Left lung (tissue), 10 donors: ENCODE data around the gene PAX2. TPM values are rescaled to one million over a fixed set of nuclear protein-coding genes. Genes with fewer than 3 reads are reported as not detected.

Source experiments
- ATAC-seq: fragments of 200-7000 bp; cut with Tn5 transposase; one replicate; pipeline ENCODE4 v1.9.1; 2020; ENCODE audit warnings: moderate library complexity
- DNase-seq, 4 donors: peaks; one replicate each; pipeline ENCODE4 v3.0.0-alpha.2; 2013 to 2020
- H3K27ac ChIP-seq, 2 donors: fragments of 200-600 bp; sonication (generic) in 1 of 2; one replicate each; pipeline versions ENCODE4 v1.5.0 to v1.8.0; 2020 to 2021
- H3K27me3 ChIP-seq, 2 donors: fragments of 200-600 bp; sonication (generic) in 1 of 2; one replicate each; pipeline versions ENCODE4 v1.5.0 to v1.8.0; 2020 to 2021
- H3K36me3 ChIP-seq, 2 donors: fragments of 200-600 bp; sonication (generic) in 1 of 2; one replicate each; pipeline versions ENCODE4 v1.5.0 to v1.8.0; 2020 to 2021
- H3K4me1 ChIP-seq, 2 donors: fragments of 200-600 bp; one replicate each; pipeline ENCODE4 v1.8.0; 2021
- H3K4me3 ChIP-seq, 2 donors: fragments of 200-600 bp; sonication (generic) in 1 of 2; one replicate each; pipeline versions ENCODE4 v1.5.0 to v1.8.0; 2020 to 2021; ENCODE audit warnings: mild to moderate bottlenecking in 1 of 2
- H3K9me3 ChIP-seq, 2 donors: fragments of 200-600 bp; sonication (generic) in 1 of 2; one replicate each; pipeline versions ENCODE4 v1.5.0 to v1.8.0; 2020 to 2021
- CTCF ChIP-seq, 2 donors: fragments of 200-600 bp; sonication (generic) in 1 of 2; IDR thresholded peaks; one replicate each; pipeline versions ENCODE4 v1.5.0 to v1.8.0; 2021; ENCODE audit warnings: antibody characterized with exemption in 2 of 2
- intact Hi-C, 2 donors: fragments of 100-400 bp; cut with DNase I; formaldehyde crosslinking; loops; one replicate each; pipeline versions ENCODE4 v1.11.2 to v1.14.2; 2022
- polyA plus RNA-seq, 6 donors: library from polyadenylated mRNA; unstranded; fragments of 120-200 nt; gene quantifications; one replicate each; pipeline ENCODE4 v1.2.1, GENCODE V29; 2013; ENCODE audit not compliant: insufficient read length in 6 of 6
- total RNA-seq, 2 donors: library from RNA; stranded (reverse); fragmentation: NEBNext Ultra II Directional; extraction: Animal tissue kit (Norgen Biotek cat#: 25700); gene quantifications; one replicate each; pipeline ENCODE4 v1.2.1, GENCODE V29; 2021
- donor health status: DM: no; HTN: yes; CAD: no.
- donor health status: DM: no; HTN: no; CAD: no.

Gene PAX2
- total and polyA plus RNA-seq, 8 donors = 0.18 to 1.2 (median 0.47) TPM; not detected in 3

- peaks cover 29 to 98% of the 10 kb centered on the region in 2 donors for H3K27me3 ChIP-seq
- H3K9me3 ChIP-seq = no peaks in the 10 kb centered on the region
- H3K4me3 ChIP-seq = no peak overlapping the region
- H3K36me3 ChIP-seq = no peaks in the 10 kb centered on the region
- H3K4me1 ChIP-seq = no peaks in the 10 kb centered on the region
- ATAC-seq (no peak), DNase-seq (no peak)
- H3K27ac ChIP-seq = no peak overlapping the region
- no peak for TF ChIP-seq CTCF (IDR thresholded peaks at IDR 0.05)
- intact Hi-C loops = no loop called here
These were observed 13.9 kb downstream of the PAX2 start for GRCh38 chr10:100759331-100759730.

GRCh38 chr10:100760726-100761125 is 15.3 kb downstream of the PAX2 start:
- peaks cover 25 to 98% of the 10 kb centered on the region in 2 donors for H3K27me3 ChIP-seq
- no peak for DNase-seq
- no peak for ATAC-seq
- H3K4me3 ChIP-seq = no peak overlapping the region
- no peak for TF ChIP-seq CTCF (IDR thresholded peaks at IDR 0.05)
- H3K27ac ChIP-seq = no peak overlapping the region
- no peaks in the 10 kb centered on the region for H3K36me3 ChIP-seq
- H3K4me1 ChIP-seq = no peaks in the 10 kb centered on the region
- intact Hi-C loops = no loop called here
- H3K9me3 ChIP-seq = no peaks in the 10 kb centered on the region

DNA sequence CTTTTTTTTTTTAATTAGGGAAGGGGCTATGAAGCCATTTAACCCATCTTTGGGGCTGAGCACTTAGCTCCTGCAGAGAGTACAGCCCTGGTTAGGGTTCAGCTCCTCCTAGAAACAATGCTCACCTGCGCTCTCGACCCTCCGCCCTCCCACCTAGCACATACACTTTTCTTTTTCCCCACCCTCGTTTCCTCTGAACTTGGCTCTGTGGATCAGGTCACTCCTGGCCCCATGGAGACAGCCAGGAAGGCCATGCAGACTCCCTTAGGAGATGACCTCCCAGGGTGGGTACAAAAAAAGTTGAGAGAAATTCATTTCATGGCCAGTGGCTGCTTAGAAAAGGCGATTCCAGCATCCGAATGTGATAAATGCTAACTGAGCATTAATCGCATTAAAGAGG is 15.8 kb downstream of the PAX2 start:
- no peak overlapping the region for H3K27ac ChIP-seq
- no peak for TF ChIP-seq CTCF (IDR thresholded peaks at IDR 0.05)
- H3K9me3 ChIP-seq = no peaks in the 10 kb centered on the region
- ATAC-seq (no peak), DNase-seq (no peak)
- H3K36me3 ChIP-seq = no peaks in the 10 kb centered on the region
- peaks cover 20 to 98% of the 10 kb centered on the region in 2 donors for H3K27me3 ChIP-seq
- no peaks in the 10 kb centered on the region for H3K4me1 ChIP-seq
- H3K4me3 ChIP-seq = no peak overlapping the region
- intact Hi-C loops = no loop called here

- Histone ChIP-seq H3K36me3 (no peaks in the 10 kb centered on the region), H3K27ac (no peak overlapping the region), H3K4me3 (no peak overlapping the region), H3K9me3 (no peaks in the 10 kb centered on the region), H3K27me3 (peaks cover 10 to 96% of the 10 kb centered on the region in 2 donors), H3K4me1 (no peaks in the 10 kb centered on the region)
- ATAC-seq (no peak), DNase-seq (no peak)
- intact Hi-C loops = no loop called here
- no peak for TF ChIP-seq CTCF (IDR thresholded peaks at IDR 0.05)
These were observed 17.8 kb downstream of the PAX2 start for GRCh38 chr10:100763043-100763747.

- Histone ChIP-seq H3K36me3 (no peaks in the 10 kb centered on the region), H3K27ac (no peak overlapping the region), H3K27me3 (peaks cover 5 to 89% of the 10 kb centered on the region in 2 donors), H3K4me1 (no peaks in the 10 kb centered on the region), H3K9me3 (no peaks in the 10 kb centered on the region), H3K4me3 (no peak overlapping the region)
- DNase-seq = no peak
- TF ChIP-seq CTCF (IDR thresholded peaks at IDR 0.05) = no peak
- ATAC-seq = no peak
- intact Hi-C loops = no loop called here
These were observed 21.5 kb downstream of the PAX2 start for GRCh38 chr10:100766693-100767421.
